22Rv1 (cell line): ENCODE data around the gene ANKRD13C.

Experiments
- H3K27ac ChIP-seq: fragments of 450-650 bp; 2 replicates; pipeline ENCODE4 v1.5.1; 2017
- ZFX ChIP-seq: fragments of 450-650 bp; IDR thresholded peaks from 2 replicates; pipeline ENCODE4 v1.6.1; 2017; ENCODE audit warnings: antibody characterized with exemption, borderline replicate concordance
- TF ChIP-seq, protein P1 (sequence below): fragments of 450-650 bp; IDR thresholded peaks from 2 replicates; pipeline ENCODE4 v1.5.1; 2017; ENCODE audit warnings: mild to moderate bottlenecking

The ANKRD13C gene, protein sequence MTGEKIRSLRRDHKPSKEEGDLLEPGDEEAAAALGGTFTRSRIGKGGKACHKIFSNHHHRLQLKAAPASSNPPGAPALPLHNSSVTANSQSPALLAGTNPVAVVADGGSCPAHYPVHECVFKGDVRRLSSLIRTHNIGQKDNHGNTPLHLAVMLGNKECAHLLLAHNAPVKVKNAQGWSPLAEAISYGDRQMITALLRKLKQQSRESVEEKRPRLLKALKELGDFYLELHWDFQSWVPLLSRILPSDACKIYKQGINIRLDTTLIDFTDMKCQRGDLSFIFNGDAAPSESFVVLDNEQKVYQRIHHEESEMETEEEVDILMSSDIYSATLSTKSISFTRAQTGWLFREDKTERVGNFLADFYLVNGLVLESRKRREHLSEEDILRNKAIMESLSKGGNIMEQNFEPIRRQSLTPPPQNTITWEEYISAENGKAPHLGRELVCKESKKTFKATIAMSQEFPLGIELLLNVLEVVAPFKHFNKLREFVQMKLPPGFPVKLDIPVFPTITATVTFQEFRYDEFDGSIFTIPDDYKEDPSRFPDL

DNA sequence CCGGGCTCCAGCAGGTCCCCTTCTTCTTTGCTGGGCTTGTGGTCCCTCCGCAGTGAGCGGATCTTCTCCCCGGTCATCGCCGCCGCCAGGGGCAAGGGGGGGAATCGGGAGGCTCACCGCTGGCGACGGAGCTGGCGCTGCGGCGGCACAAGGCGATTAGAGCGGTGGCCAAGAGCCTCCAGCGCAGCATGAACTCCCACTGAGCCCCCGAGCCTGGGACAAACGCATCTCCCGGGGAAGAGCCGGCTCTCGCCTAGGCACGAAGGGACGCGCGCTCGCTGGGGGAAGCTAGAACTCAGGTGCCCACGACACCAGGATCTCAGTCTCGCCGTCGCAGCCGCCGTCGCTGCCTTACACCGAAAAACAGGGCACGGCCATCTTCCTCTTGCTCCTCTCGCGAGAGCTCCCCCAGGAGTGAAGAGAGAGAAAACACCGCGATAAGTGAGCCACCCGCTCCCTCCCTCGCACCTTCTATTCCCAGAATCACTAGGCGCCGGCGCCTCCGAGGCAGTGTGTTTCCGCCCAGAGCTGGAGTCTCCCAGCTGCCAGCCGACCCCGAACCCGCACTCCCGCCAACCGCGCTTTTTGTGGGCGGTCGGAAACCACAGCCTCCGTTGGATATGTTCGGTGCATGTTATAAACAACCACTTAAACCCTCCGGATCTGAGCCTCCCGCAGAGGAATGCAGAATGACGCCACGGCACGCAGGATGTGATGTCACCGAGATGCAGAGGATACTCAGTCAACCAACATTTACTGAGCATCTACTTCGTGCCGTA, at the start of gene ANKRD13C:
TSS of gene ANKRD13C (minus strand) at position 391 of the 779 bp plus-strand sequence. CDS start at position 77, 314 bp downstream.
- TF ChIP-seq, protein P1, sequence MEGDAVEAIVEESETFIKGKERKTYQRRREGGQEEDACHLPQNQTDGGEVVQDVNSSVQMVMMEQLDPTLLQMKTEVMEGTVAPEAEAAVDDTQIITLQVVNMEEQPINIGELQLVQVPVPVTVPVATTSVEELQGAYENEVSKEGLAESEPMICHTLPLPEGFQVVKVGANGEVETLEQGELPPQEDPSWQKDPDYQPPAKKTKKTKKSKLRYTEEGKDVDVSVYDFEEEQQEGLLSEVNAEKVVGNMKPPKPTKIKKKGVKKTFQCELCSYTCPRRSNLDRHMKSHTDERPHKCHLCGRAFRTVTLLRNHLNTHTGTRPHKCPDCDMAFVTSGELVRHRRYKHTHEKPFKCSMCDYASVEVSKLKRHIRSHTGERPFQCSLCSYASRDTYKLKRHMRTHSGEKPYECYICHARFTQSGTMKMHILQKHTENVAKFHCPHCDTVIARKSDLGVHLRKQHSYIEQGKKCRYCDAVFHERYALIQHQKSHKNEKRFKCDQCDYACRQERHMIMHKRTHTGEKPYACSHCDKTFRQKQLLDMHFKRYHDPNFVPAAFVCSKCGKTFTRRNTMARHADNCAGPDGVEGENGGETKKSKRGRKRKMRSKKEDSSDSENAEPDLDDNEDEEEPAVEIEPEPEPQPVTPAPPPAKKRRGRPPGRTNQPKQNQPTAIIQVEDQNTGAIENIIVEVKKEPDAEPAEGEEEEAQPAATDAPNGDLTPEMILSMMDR = peak; percentile 12; the same call in 1 of the 2 replicates
- no peak for TF ChIP-seq ZFX
- peak within 1 kb of the TSS; percentile 83 for H3K27ac ChIP-seq

DNA sequence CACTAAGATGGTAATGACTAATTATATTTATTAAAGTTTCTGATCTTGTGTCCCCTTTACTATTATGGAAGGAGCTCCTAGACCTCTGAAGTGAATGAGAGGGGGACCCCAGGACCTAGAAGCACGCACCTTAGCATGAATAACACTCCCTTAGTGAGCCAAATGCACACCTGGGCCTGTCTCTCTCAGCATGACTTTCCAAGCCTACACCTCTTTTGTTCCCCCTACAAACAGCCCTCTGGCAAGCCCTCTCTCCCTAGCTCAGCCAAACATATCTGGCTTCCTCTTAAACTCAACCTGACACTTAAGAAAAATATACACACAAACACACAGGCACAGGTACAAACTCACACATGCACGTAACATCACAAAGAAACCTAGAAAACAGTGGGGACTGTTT, 49.2 kb upstream of the ANKRD13C start:
- TF ChIP-seq, protein P1 = no peak
- TF ChIP-seq ZFX = no peak
- H3K27ac ChIP-seq = no peak overlapping the region

DNA sequence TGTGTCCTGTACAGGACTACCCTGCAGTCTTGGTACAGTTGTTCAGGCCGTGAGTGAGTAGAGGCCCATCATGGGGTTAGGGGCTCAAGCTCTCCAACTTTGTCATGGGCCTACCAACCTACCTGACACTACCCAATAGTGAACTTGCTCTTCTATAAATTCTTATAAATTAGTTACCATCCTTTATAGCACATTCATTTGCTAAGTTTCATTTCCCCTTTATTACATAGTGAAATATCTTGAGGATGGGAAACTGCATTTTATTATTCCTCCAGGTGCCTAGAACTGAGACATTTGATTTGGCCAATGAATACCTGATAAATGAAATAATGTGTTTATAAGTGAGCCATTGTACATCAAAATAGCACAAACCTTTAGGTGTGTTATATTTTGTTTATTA, 47.5 kb upstream of the ANKRD13C start:
- H3K27ac ChIP-seq = no peak overlapping the region
- TF ChIP-seq, protein P1 = no peak
- TF ChIP-seq ZFX = no peak

DNA sequence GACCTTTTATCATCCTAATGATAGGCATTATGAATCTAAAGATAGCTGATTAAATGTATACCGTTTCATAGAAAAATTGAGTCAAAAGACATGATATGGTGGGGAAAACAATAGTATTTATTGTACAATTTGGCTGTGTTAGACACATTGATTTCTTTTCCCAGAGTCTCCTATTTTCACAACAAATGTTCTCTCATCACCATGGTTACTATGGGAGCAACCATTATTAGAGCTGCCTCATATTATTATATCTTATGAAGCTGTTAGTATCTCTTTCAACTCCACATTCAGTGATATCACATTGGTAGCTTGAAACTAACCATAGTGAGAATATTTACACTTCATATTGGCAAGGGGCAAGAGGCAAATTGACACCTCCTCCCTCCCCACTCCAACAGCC, 45.8 kb upstream of the ANKRD13C start:
- no peak overlapping the region for H3K27ac ChIP-seq
- TF ChIP-seq, protein P1 = no peak
- TF ChIP-seq ZFX = no peak

DNA sequence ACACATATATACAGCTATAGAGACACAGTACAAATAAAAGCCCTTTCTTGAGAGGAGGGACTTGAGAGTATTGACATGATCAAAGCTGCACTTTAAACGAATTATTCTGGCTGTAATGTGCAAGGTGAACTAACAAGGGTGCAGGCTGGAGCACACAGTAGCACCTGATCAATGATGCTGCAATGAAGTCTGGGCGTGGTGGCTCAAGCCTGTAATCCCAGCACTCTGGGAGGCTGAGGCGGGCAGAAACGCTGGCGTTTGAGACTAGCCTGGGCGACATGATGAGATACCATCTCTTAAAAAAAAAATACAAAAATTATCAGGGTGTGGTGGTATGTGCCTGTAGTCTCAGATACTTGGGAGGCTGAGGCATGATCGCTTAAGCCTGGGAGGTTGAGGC, 42.5 kb upstream of the ANKRD13C start:
- TF ChIP-seq, protein P1 = no peak
- TF ChIP-seq ZFX = no peak
- H3K27ac ChIP-seq = no peak overlapping the region

DNA sequence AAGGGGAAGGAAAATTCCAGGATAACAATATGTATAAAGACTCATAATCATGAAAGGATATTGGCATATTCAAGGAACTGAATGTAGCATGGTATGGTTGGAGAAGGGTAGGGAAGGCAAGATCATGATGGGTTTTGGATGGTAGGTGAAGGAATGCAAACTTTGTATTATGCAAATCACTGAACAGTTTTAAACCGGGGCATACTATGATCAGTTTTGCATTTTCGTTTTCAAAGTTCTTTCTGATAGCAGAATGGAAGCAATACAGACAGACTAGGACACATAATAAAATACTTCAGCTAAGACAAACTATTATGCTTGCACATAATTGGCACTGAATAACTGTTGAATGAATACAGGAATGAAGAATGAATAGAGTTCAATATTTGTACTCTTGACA, 42.1 kb upstream of the ANKRD13C start:
- no peak for TF ChIP-seq ZFX
- TF ChIP-seq, protein P1 = no peak
- no peak overlapping the region for H3K27ac ChIP-seq
